ENCODE measurements around the gene HYPK.

HYPK gene

GRCh38 chr15:43845421-43845820 is 45.0 kb downstream of the HYPK start:
- TF ChIP-seq CTCF (IDR thresholded peaks at IDR 0.05; ENCODE audit: extremely low read depth, missing control alignments): no peak
- DNase-seq (ENCODE audit: low spot score): no peak

DNA sequence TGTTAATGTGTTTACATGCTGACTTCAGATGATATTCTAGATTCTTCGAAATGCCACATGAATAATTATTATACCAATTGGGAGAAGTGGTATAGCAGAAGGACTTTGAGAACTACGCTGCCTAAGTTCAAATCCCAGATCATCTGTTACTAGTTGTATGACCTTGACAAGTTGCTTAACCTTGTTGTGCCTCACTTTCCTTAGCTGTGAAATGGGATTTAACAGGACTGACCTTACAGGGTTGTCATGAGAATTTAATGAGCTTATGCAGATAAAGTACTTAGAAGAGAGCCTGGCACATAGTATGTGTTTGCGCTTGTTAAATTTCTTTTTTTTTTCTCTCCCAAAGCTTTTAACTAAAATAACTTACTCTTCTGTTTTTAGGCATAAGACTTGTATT is 50.9 kb downstream of the HYPK start:
- no peak for TF ChIP-seq CTCF (IDR thresholded peaks at IDR 0.05; ENCODE audit: extremely low read depth, missing control alignments)
- DNase-seq (ENCODE audit: low spot score): no peak

DNA sequence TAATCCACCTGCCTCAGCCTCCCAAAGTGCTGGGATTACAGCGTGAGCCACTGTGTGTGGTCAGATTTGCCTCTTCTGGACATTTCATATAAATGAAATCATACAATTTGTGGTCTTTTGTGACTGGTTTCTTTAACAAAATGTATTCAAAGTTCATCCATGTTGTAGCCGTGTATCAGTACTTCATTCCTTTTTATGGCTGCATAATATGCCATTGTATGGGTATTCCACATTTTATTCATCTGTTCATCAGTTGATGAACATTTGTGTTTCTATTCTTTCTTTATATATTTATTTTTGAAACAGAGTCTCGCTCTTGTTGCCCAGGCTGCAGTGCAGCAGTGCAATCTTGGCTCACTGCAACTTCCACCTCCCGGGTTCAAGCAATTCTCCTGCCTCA is 52.2 kb downstream of the HYPK start:
- no peak for DNase-seq (ENCODE audit: low spot score)
- TF ChIP-seq CTCF (IDR thresholded peaks at IDR 0.05; ENCODE audit: extremely low read depth, missing control alignments): no peak

Measured in GM20000 (cell line).